Measurements from ENCODE around the gene DSTYK. TPM values are rescaled to one million over a fixed set of nuclear protein-coding genes. Genes with fewer than 3 reads are reported as not detected.
"Not testable (repeated sequence)": the region's sequence is repeated elsewhere in the genome, so short reads cannot be mapped to it uniquely, and the experiment has no call there.

Gene DSTYK
- total RNA-seq, 1 experiment from 2014 or later: 11.3 TPM

GRCh38 chr1:205182930-205183329 lies 28.6 kb downstream of the DSTYK start:
- ATAC-seq: no peak
- Histone ChIP-seq H3K27ac (ENCODE audit: low read length) (no peak overlapping the region), H3K27me3 (ENCODE audit: control insufficient read depth, insufficient read depth, low read length) (no peaks in the 10 kb centered on the region), H3K9me3 (ENCODE audit: control insufficient read depth, insufficient read depth, low read depth, low read length) (no peaks in the 10 kb centered on the region), H3K4me3 (ENCODE audit: low read depth in 2 of 2, low read length in 2 of 2) (no peak overlapping the region), H3K4me1 (ENCODE audit: control insufficient read depth, insufficient read depth, low read length) (no peaks in the 10 kb centered on the region), H3K36me3 (ENCODE audit: control insufficient read depth, insufficient read depth, low read length) (no peaks in the 10 kb centered on the region)
- ChIA-PET POLR2A (no interaction called here), CTCF (no interaction called here)
- no TSS peak for BruUV-seq (replicated peaks)
- TF ChIP-seq REST (IDR thresholded peaks at IDR 0.05; ENCODE audit: insufficient read depth in 1 of 2, low read depth in 2 of 2, low read length in 1 of 2) (no peak), TCF7L2 (IDR thresholded peaks at IDR 0.05; ENCODE audit: low read depth, low read length) (no peak), SIN3A (IDR thresholded peaks at IDR 0.05; ENCODE audit: borderline replicate concordance, insufficient read depth, low read depth, low read length) (no peak), POLR2AphosphoS5 (IDR thresholded peaks at IDR 0.05; ENCODE audit: low read depth, low read length) (no peak)
- TF ChIP-seq, protein P1, sequence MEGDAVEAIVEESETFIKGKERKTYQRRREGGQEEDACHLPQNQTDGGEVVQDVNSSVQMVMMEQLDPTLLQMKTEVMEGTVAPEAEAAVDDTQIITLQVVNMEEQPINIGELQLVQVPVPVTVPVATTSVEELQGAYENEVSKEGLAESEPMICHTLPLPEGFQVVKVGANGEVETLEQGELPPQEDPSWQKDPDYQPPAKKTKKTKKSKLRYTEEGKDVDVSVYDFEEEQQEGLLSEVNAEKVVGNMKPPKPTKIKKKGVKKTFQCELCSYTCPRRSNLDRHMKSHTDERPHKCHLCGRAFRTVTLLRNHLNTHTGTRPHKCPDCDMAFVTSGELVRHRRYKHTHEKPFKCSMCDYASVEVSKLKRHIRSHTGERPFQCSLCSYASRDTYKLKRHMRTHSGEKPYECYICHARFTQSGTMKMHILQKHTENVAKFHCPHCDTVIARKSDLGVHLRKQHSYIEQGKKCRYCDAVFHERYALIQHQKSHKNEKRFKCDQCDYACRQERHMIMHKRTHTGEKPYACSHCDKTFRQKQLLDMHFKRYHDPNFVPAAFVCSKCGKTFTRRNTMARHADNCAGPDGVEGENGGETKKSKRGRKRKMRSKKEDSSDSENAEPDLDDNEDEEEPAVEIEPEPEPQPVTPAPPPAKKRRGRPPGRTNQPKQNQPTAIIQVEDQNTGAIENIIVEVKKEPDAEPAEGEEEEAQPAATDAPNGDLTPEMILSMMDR (IDR thresholded peaks at IDR 0.05): no peak
- intact Hi-C loops (cut with micrococcal nuclease; ENCODE audit: unreplicated experiment) (no loop called here), in situ Hi-C loops (cut with HindIII; ENCODE audit: low pct_unique_long_range_greater_than_20kb, low sequenced_read_pairs) (no loop called here)
- DNase-seq (ENCODE audit: low read depth, low spot score): no peak

- POLR2A ChIA-PET; BruUV-seq (replicated peaks); CTCF ChIA-PET: not testable (repeated sequence)
Observed at GRCh38 chr1:205180331-205180730, 31.2 kb downstream of the DSTYK start.

DNA sequence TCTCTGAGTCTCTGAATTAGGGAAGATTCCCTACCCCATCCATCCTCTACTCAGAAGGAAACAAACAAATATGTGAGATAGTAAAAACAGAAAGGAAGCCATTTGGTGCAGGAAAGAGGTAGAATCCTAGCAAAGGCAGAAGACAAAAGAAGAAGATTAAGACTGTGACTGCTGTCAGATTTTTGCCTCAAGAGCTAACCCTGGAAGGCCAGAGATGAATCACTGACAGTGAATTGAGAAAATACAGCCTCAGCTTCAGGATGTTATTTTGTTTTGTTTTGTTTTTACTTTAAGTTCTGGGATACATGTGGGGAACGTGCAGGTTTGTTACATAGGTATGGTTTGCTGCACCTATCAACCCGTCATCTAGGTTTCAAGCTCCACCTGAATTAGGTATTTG lies 31.7 kb downstream of the DSTYK start:
- no peaks in the 10 kb centered on the region for H3K9me3 ChIP-seq (ENCODE audit: control insufficient read depth, insufficient read depth, low read depth, low read length)
- no TSS peak for BruUV-seq (replicated peaks)
- ATAC-seq (no peak), DNase-seq (ENCODE audit: low read depth, low spot score) (no peak)
- H3K4me3 ChIP-seq (ENCODE audit: low read depth in 2 of 2, low read length in 2 of 2): no peak overlapping the region
- peaks cover 10% of the 10 kb centered on the region for H3K4me1 ChIP-seq (ENCODE audit: control insufficient read depth, insufficient read depth, low read length)
- intact Hi-C loops (cut with micrococcal nuclease; ENCODE audit: unreplicated experiment) (no loop called here), in situ Hi-C loops (cut with HindIII; ENCODE audit: low pct_unique_long_range_greater_than_20kb, low sequenced_read_pairs) (no loop called here)
- ChIA-PET CTCF (interaction anchor here (0.6 kb wide), 1 partner anchor 101 kb away, joined by 4 read pairs; no protein-coding TSS in a partner anchor), POLR2A (no interaction called here)
- no peak for TF ChIP-seq TCF7L2 (IDR thresholded peaks at IDR 0.05; ENCODE audit: low read depth, low read length)
- no peak for TF ChIP-seq SIN3A (IDR thresholded peaks at IDR 0.05; ENCODE audit: borderline replicate concordance, insufficient read depth, low read depth, low read length)
- no peak for TF ChIP-seq POLR2AphosphoS5 (IDR thresholded peaks at IDR 0.05; ENCODE audit: low read depth, low read length)
- TF ChIP-seq, protein P1 (IDR thresholded peaks at IDR 0.05): no peak
- no peak for TF ChIP-seq REST (IDR thresholded peaks at IDR 0.05; ENCODE audit: insufficient read depth in 1 of 2, low read depth in 2 of 2, low read length in 1 of 2)
- H3K27ac ChIP-seq (ENCODE audit: low read length): no peak overlapping the region
- no peaks in the 10 kb centered on the region for H3K27me3 ChIP-seq (ENCODE audit: control insufficient read depth, insufficient read depth, low read length)
- no peaks in the 10 kb centered on the region for H3K36me3 ChIP-seq (ENCODE audit: control insufficient read depth, insufficient read depth, low read length)

More at GRCh38 chr1:205180331-205180730, 31.2 kb downstream of the DSTYK start:
- H3K4me1 ChIP-seq (ENCODE audit: control insufficient read depth, insufficient read depth, low read length); H3K9me3 ChIP-seq (ENCODE audit: control insufficient read depth, insufficient read depth, low read depth, low read length); H3K36me3 ChIP-seq (ENCODE audit: control insufficient read depth, insufficient read depth, low read length); DNase-seq (ENCODE audit: low read depth, low spot score); intact Hi-C loops (cut with micrococcal nuclease; ENCODE audit: unreplicated experiment); H3K27me3 ChIP-seq (ENCODE audit: control insufficient read depth, insufficient read depth, low read length); in situ Hi-C loops (cut with HindIII; ENCODE audit: low pct_unique_long_range_greater_than_20kb, low sequenced_read_pairs); H3K4me3 ChIP-seq (ENCODE audit: low read depth in 2 of 2, low read length in 2 of 2); ATAC-seq; H3K27ac ChIP-seq (ENCODE audit: low read length): not testable (repeated sequence)
